Parathyroid adenoma (tissue), 2 donors: Measurements from ENCODE around the gene MTHFR.
A peak's percentile ranks its signal among the peaks of the same experiment; 100 is the strongest.

Experiments
- H2AFZ ChIP-seq: fragments of 300-600 bp; sonication (generic); one replicate; pipeline ENCODE4 v1.7.0; 2017; ENCODE audit warnings: antibody characterized with exemption, mild to moderate bottlenecking
- H3K27ac ChIP-seq: fragments of 300-600 bp; sonication (generic); one replicate; pipeline ENCODE4 v1.7.0; 2017
- H3K27me3 ChIP-seq: fragments of 300-600 bp; sonication (generic); one replicate; pipeline ENCODE4 v1.7.0; 2017; ENCODE audit warnings: low read length; ENCODE audit not compliant: control insufficient read depth, insufficient read depth
- H3K36me3 ChIP-seq: fragments of 300-600 bp; sonication (generic); one replicate; pipeline ENCODE4 v1.7.0; 2017; ENCODE audit warnings: low read length; ENCODE audit not compliant: control insufficient read depth, insufficient read depth
- H3K4me1 ChIP-seq: fragments of 300-600 bp; sonication (generic); one replicate; pipeline ENCODE4 v1.7.0; 2017; ENCODE audit warnings: control low read depth
- H3K4me2 ChIP-seq: fragments of 300-600 bp; sonication (generic); one replicate; pipeline ENCODE4 v1.7.0; 2017; ENCODE audit warnings: low read length
- H3K4me3 ChIP-seq: fragments of 300-600 bp; sonication (generic); one replicate; pipeline ENCODE4 v1.7.0; 2017; ENCODE audit warnings: low read depth, low read length
- H3K79me2 ChIP-seq: fragments of 300-600 bp; sonication (generic); one replicate; pipeline ENCODE4 v1.7.0; 2017; ENCODE audit warnings: control low read depth
- H3K9ac ChIP-seq: fragments of 300-600 bp; sonication (generic); one replicate; pipeline ENCODE4 v1.7.0; 2017; ENCODE audit warnings: mild to moderate bottlenecking
- H3K9me3 ChIP-seq: fragments of 300-600 bp; sonication (generic); one replicate; pipeline ENCODE4 v1.7.0; 2017; ENCODE audit warnings: low read length; ENCODE audit not compliant: control insufficient read depth
- TF ChIP-seq, protein P1 (sequence below): fragments of 300-600 bp; sonication (generic); IDR thresholded peaks from one replicate; pipeline ENCODE4 v1.7.0; 2017; ENCODE audit warnings: antibody characterized with exemption, mild to moderate bottlenecking
- donor health status: primary hyperparathyroidism.

MTHFR gene

GRCh38 chr1:11764115-11764514 lies 41.6 kb downstream of the MTHFR start:
- Histone ChIP-seq H3K4me1 (no peaks in the 10 kb centered on the region), H3K4me2 (no peak overlapping the region), H3K27ac (no peak overlapping the region), H3K9me3 (no peaks in the 10 kb centered on the region), H2AFZ (no peak overlapping the region), H3K36me3 (no peaks in the 10 kb centered on the region), H3K79me2 (no peaks in the 10 kb centered on the region), H3K9ac (no peak overlapping the region), H3K27me3 (no peaks in the 10 kb centered on the region), H3K4me3 (no peak overlapping the region)
- TF ChIP-seq, protein P1, sequence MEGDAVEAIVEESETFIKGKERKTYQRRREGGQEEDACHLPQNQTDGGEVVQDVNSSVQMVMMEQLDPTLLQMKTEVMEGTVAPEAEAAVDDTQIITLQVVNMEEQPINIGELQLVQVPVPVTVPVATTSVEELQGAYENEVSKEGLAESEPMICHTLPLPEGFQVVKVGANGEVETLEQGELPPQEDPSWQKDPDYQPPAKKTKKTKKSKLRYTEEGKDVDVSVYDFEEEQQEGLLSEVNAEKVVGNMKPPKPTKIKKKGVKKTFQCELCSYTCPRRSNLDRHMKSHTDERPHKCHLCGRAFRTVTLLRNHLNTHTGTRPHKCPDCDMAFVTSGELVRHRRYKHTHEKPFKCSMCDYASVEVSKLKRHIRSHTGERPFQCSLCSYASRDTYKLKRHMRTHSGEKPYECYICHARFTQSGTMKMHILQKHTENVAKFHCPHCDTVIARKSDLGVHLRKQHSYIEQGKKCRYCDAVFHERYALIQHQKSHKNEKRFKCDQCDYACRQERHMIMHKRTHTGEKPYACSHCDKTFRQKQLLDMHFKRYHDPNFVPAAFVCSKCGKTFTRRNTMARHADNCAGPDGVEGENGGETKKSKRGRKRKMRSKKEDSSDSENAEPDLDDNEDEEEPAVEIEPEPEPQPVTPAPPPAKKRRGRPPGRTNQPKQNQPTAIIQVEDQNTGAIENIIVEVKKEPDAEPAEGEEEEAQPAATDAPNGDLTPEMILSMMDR = no peak

DNA sequence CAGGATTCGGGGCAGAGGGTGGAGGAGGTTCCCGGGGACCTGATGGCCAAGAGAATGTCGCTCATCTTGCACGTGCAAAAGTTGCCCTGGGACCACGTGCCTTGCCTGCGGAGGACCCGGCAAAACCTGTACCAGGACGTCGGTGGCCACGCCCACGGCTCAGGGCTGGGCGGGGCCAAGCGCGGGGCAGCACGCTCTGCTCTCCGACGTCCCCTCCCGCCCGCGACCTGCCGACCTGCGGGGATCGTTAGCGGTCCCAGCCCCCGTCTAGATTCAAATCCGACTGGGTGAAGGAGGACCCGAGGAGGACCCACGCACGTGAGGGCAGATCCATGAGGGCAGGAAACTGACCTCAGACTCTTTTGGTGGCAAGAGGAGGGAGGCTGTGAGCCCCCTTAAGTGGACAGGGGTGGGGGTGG lies 43.8 kb downstream of the MTHFR start, which contains the start of gene C1orf167:
TSS of gene C1orf167 (plus strand) at position 206 of the 419 bp plus-strand sequence. CDS start 2,208 bp downstream, outside the sequence.
- H3K79me2 ChIP-seq = no peaks in the 10 kb centered on the region

DNA sequence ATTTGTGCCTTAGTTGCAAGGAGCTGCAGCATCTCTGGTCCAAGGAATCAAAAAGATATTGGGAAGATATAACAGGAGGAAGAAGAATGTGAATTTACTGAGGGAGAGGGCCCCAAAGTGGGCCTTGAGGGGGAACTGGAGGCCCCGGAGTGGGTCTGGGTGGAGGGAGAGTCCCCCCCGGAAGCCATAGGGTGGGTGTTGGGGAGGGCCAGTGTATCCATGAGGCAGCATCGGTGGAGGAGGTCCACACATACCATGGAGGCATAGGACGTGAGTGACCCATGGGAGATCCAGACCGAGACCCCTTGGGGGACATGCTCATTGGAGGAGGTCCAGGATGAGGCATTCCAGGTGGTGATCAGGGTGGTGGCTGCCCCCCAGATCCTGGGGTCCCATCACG lies 44.5 kb downstream of the MTHFR start:
- no peaks in the 10 kb centered on the region for H3K36me3 ChIP-seq

More for the DNA sequence above, 43.8 kb downstream of the MTHFR start, which contains the start of gene C1orf167:
- Histone ChIP-seq H2AFZ (no peak within 1 kb of the TSS), H3K4me1 (no peaks in the 10 kb centered on the region), H3K27ac (no peak within 1 kb of the TSS), H3K4me2 (peak within 1 kb of the TSS; percentile 42), H3K27me3 (no peaks in the 10 kb centered on the region), H3K9me3 (no peaks in the 10 kb centered on the region), H3K36me3 (no peaks in the 10 kb centered on the region), H3K4me3 (no peak within 1 kb of the TSS), H3K9ac (no peak within 1 kb of the TSS)
- TF ChIP-seq, protein P1 = no peak

DNA sequence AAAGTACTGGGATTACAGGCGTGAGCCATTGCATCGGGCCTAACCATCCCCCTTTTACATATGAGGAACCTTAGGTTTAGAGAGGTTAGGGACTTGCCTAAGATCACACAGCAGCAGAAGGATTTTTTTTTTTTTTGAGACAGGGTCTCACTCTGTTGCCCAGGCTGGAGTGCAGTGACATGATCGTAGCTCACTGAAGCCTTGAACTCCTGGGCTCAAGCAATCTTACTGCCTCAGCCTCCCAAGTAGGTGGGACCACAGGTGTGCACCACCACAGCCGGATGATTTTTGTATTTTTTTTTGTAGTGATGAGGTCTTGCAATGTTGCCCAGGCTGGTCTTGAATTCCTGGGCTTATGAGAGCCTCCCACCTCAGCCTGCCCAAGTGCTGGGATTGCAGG lies 46.0 kb downstream of the MTHFR start:
- no peak overlapping the region for H3K4me3 ChIP-seq
- TF ChIP-seq, protein P1 = no peak
- H3K9me3 ChIP-seq = no peaks in the 10 kb centered on the region

More for the DNA sequence above, 44.5 kb downstream of the MTHFR start:
- H2AFZ ChIP-seq = no peak overlapping the region
- TF ChIP-seq, protein P1 = no peak
- H3K4me1 ChIP-seq = no peaks in the 10 kb centered on the region
- no peak overlapping the region for H3K4me3 ChIP-seq
- H3K27me3 ChIP-seq = no peaks in the 10 kb centered on the region
- H3K27ac ChIP-seq = no peak overlapping the region
- no peak overlapping the region for H3K9ac ChIP-seq
- H3K79me2 ChIP-seq = no peaks in the 10 kb centered on the region
- no peak overlapping the region for H3K4me2 ChIP-seq
- no peaks in the 10 kb centered on the region for H3K9me3 ChIP-seq

GRCh38 chr1:11757047-11757446 lies 48.7 kb downstream of the MTHFR start:
- no peaks in the 10 kb centered on the region for H3K79me2 ChIP-seq
- no peak overlapping the region for H3K4me3 ChIP-seq
- H3K4me2 ChIP-seq = no peak overlapping the region
- no peaks in the 10 kb centered on the region for H3K36me3 ChIP-seq
- no peak overlapping the region for H3K9ac ChIP-seq
- TF ChIP-seq, protein P1 = no peak
- H3K9me3 ChIP-seq = no peaks in the 10 kb centered on the region
- H3K27me3 ChIP-seq = no peaks in the 10 kb centered on the region
- no peaks in the 10 kb centered on the region for H3K4me1 ChIP-seq
- no peak overlapping the region for H3K27ac ChIP-seq
- H2AFZ ChIP-seq = no peak overlapping the region

More for the DNA sequence above, 46.0 kb downstream of the MTHFR start:
- no peak overlapping the region for H3K9ac ChIP-seq
- H2AFZ ChIP-seq = no peak overlapping the region
- H3K27me3 ChIP-seq = no peaks in the 10 kb centered on the region
- H3K27ac ChIP-seq = no peak overlapping the region
- H3K36me3 ChIP-seq = no peaks in the 10 kb centered on the region
- no peak overlapping the region for H3K4me2 ChIP-seq
- no peaks in the 10 kb centered on the region for H3K79me2 ChIP-seq
- H3K4me1 ChIP-seq = no peaks in the 10 kb centered on the region
